ENCODE measurements around the gene GRAMD2A.

The GRAMD2A gene

GRCh38 chr15:72136170-72137051, 61.2 kb downstream of the GRAMD2A start:
- no peak for DNase-seq (ENCODE audit: low read depth)

GRCh38 chr15:72135719-72136118, 61.9 kb downstream of the GRAMD2A start:
- no peak for DNase-seq (ENCODE audit: low read depth)

GRCh38 chr15:72133211-72133610, 64.4 kb downstream of the GRAMD2A start:
- no peak for DNase-seq (ENCODE audit: low read depth)

GRCh38 chr15:72131922-72132321, 65.7 kb downstream of the GRAMD2A start:
- DNase-seq (ENCODE audit: low read depth): no peak

- no peak for DNase-seq (ENCODE audit: low read depth)
Observed at GRCh38 chr15:72130272-72130671, 67.3 kb downstream of the GRAMD2A start.

GRCh38 chr15:72128359-72128758, 69.2 kb downstream of the GRAMD2A start:
- no peak for DNase-seq (ENCODE audit: low read depth)

- DNase-seq (ENCODE audit: low read depth): no peak
Observed at GRCh38 chr15:72127724-72128322, 69.8 kb downstream of the GRAMD2A start.

GRCh38 chr15:72124218-72124617, 73.4 kb downstream of the GRAMD2A start:
- DNase-seq (ENCODE audit: low read depth): no peak

- DNase-seq (ENCODE audit: low read depth): peak; percentile 99
Observed at GRCh38 chr15:72118017-72118978, 79.3 kb downstream of the GRAMD2A start, which contains the start of the genes MYO9A and SENP8. TSS of gene MYO9A (minus strand) at chr15:72118150. CDS start at chr15:72046563, 71,587 bp downstream. TSS of gene SENP8 (plus strand) at chr15:72118403. CDS start at chr15:72139624, 21,221 bp downstream.

- DNase-seq (ENCODE audit: low read depth): peak; percentile 43
Observed at GRCh38 chr15:72117486-72118016, 80.0 kb downstream of the GRAMD2A start.

GRCh38 chr15:72116731-72117485, 80.7 kb downstream of the GRAMD2A start:
- DNase-seq (ENCODE audit: low read depth): peak; percentile 1

GRCh38 chr15:72113347-72114031, 84.1 kb downstream of the GRAMD2A start:
- DNase-seq (ENCODE audit: low read depth): no peak

GRCh38 chr15:72112805-72113204, 84.8 kb downstream of the GRAMD2A start:
- no peak for DNase-seq (ENCODE audit: low read depth)

GRCh38 chr15:72112116-72112515, 85.5 kb downstream of the GRAMD2A start:
- DNase-seq (ENCODE audit: low read depth): no peak

- DNase-seq (ENCODE audit: low read depth): no peak
Observed at GRCh38 chr15:72110355-72110754, 87.2 kb downstream of the GRAMD2A start.

Measured in T follicular helper cell (primary cell).